Small intestine (tissue), 7 donors: ENCODE measurements around the gene TAOK1. TPM values are rescaled to one million over a fixed set of nuclear protein-coding genes. Genes with fewer than 3 reads are reported as not detected.

Experiments used
- DNase-seq, 2 donors: peaks; one replicate each; pipeline versions ENCODE4 v3.0.0 to v3.0.0-alpha.2; 2013
- FAIRE-seq: peaks from 2 replicates; lab custom pipeline; 2012; peaks lifted over from hg19 to GRCh38; lab: Jason Lieb, UNC
- H3K27ac ChIP-seq, 3 donors: one replicate each; pipeline ENCODE4 v1.5.1; 2013; ENCODE audit warnings: low read length in 2 of 3, mild to moderate bottlenecking in 2 of 3, control low read depth in 1 of 3, inconsistent platforms in 1 of 3, low read depth in 1 of 3, moderate library complexity in 1 of 3
- H3K27me3 ChIP-seq, 3 donors: one replicate each; pipeline ENCODE4 v1.6.1; 2013; ENCODE audit warnings: low read length in 3 of 3, inconsistent platforms in 1 of 3; ENCODE audit not compliant: control insufficient read depth in 3 of 3, insufficient read depth in 3 of 3
- H3K36me3 ChIP-seq, 3 donors: one replicate each; pipeline ENCODE4 v1.6.1; 2013; ENCODE audit warnings: low read length in 3 of 3, inconsistent platforms in 1 of 3, low read depth in 1 of 3, mild to moderate bottlenecking in 1 of 3, moderate library complexity in 1 of 3; ENCODE audit not compliant: control insufficient read depth in 3 of 3, insufficient read depth in 2 of 3
- H3K4me1 ChIP-seq, 3 donors: one replicate each; pipeline ENCODE4 v1.6.1; 2013; ENCODE audit warnings: low read length in 2 of 3, inconsistent platforms in 1 of 3, low read depth in 1 of 3, mild to moderate bottlenecking in 1 of 3, moderate library complexity in 1 of 3; ENCODE audit not compliant: control insufficient read depth in 3 of 3, insufficient read depth in 2 of 3
- H3K4me3 ChIP-seq, 3 donors: one replicate each; pipeline ENCODE4 v1.5.1; 2013; ENCODE audit warnings: low read length in 3 of 3, control low read depth in 1 of 3, inconsistent platforms in 1 of 3, low read depth in 1 of 3, mild to moderate bottlenecking in 1 of 3, moderate library complexity in 1 of 3
- H3K9me3 ChIP-seq, 2 donors: one replicate each; pipeline ENCODE4 v1.6.1; 2013; ENCODE audit warnings: low read depth in 1 of 2, low read length in 1 of 2; ENCODE audit not compliant: control insufficient read depth in 2 of 2, insufficient read depth in 1 of 2
- WGBS, 3 donors: extraction: QIAGEN DNeasy Blood & Tissue Kit; methylation state at CpG; one replicate each; pipeline ENCODE4 v1.1.7; 2013; 5-methylcytosine and 5-hydroxymethylcytosine counted together
- polyA plus RNA-seq, 4 donors: library from polyadenylated mRNA; stranded (reverse) in 3 of 4; unstranded in 1 of 4; fragments of 200-250 nt in 3 of 4; fragments of 120-200 nt in 1 of 4; gene quantifications; one replicate each; pipeline versions ENCODE4 v1.2.1 to v1.2.3, GENCODE V29; 2013
- donor health status: healthy with polysubstance abuse.
- donor health status: control.
- donor health status: control.
- donor health status: Bipolar disorder and iron deficiency.
- donor health status: healthy.

Gene TAOK1
- polyA plus RNA-seq, 4 donors = 4.1 to 18.8 (median 5.9) TPM

- Histone ChIP-seq H3K4me3 (no peak overlapping the region), H3K27ac (no peak overlapping the region), H3K4me1 (peaks cover 0 to 42% (median 9%) of the 10 kb centered on the region in 3 donors), H3K36me3 (peaks cover 0 to 4% (median 0%) of the 10 kb centered on the region in 3 donors), H3K9me3 (no peaks in the 10 kb centered on the region), H3K27me3 (peaks cover 0 to 2% (median 0%) of the 10 kb centered on the region in 3 donors)
- DNase-seq (no peak), FAIRE-seq (no peak)
- WGBS, 3 donors = 89 to 90% (median 90%) methylated on average over 11 of the region's 11 CpGs
Measured at GRCh38 chr17:29594519-29595090, 204.4 kb downstream of the TAOK1 start.

- FAIRE-seq (no peak), DNase-seq (no peak)
- Histone ChIP-seq H3K4me1 (peaks cover 0 to 35% (median 6%) of the 10 kb centered on the region in 3 donors), H3K27me3 (peaks cover 0 to 2% (median 0%) of the 10 kb centered on the region in 3 donors), H3K27ac (no peak overlapping the region), H3K9me3 (no peaks in the 10 kb centered on the region), H3K36me3 (peaks cover 0 to 4% (median 0%) of the 10 kb centered on the region in 3 donors), H3K4me3 (no peak overlapping the region)
- WGBS, 3 donors = 82 to 88% (median 86%) methylated on average over 7 of the region's 7 CpGs
Measured at GRCh38 chr17:29595107-29595942, 205.2 kb downstream of the TAOK1 start.

DNA sequence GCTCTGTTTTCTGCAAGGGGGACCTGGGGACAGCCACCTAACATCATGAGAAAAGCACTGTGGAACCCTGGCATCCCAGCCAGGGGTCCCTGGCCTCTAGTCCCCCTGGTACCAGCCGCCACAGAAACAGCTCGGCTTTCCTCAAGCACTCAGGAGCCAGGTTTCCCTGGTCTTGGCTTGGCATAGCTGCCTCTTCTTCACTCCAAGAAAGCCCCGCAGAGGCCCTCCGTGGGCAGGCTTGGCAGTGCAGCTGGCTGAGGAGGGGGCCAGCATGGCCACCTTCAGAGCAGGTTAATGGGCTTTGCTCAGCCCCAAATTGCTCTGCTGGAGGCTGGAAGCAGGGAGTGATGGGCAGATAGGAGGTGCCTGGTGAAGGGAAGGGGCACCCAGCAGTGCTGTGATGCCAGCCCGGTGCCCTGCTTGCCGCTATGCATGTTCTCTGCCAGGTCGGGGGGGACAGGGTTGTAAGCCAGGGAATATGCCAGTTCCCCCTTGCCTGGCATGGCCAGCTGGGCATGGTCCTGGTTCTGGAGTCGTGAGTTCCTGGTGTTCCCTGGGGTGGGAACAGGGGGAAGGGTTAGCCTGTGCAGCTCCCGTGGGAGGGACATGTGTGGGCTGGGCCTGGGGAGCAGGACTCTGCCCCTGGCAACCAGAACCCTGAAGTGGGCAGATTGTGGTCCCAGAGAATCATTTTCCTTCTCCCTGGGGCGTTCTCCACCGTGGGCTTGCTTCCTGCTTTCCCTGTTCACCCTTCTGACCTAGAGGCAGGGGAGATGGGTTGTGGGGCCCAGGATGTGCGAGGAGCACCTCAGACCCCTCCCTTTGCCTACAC is 206.0 kb downstream of the TAOK1 start:
- FAIRE-seq = no peak
- WGBS, 3 donors = 78 to 85% (median 80%) methylated on average over 12 of the region's 12 CpGs
- H3K27ac ChIP-seq = no peak overlapping the region
- H3K27me3 ChIP-seq = peaks cover 0 to 2% (median 0%) of the 10 kb centered on the region in 3 donors
- DNase-seq = no peak
- no peak overlapping the region for H3K4me3 ChIP-seq
- H3K4me1 ChIP-seq = peaks cover 0 to 27% (median 3%) of the 10 kb centered on the region in 3 donors
- no peaks in the 10 kb centered on the region for H3K9me3 ChIP-seq
- peaks cover 0 to 4% (median 0%) of the 10 kb centered on the region in 3 donors for H3K36me3 ChIP-seq

GRCh38 chr17:29596811-29597210 is 206.6 kb downstream of the TAOK1 start:
- WGBS, 3 donors = 74 to 84% (median 78%) methylated on average over 9 of the region's 9 CpGs
- Histone ChIP-seq H3K4me3 (no peak overlapping the region), H3K36me3 (peaks cover 0 to 4% (median 0%) of the 10 kb centered on the region in 3 donors), H3K4me1 (peaks cover 0 to 21% (median 0%) of the 10 kb centered on the region in 3 donors), H3K9me3 (no peaks in the 10 kb centered on the region), H3K27me3 (peaks cover 0 to 2% (median 0%) of the 10 kb centered on the region in 3 donors), H3K27ac (no peak overlapping the region)
- FAIRE-seq = no peak
- DNase-seq = no peak

DNA sequence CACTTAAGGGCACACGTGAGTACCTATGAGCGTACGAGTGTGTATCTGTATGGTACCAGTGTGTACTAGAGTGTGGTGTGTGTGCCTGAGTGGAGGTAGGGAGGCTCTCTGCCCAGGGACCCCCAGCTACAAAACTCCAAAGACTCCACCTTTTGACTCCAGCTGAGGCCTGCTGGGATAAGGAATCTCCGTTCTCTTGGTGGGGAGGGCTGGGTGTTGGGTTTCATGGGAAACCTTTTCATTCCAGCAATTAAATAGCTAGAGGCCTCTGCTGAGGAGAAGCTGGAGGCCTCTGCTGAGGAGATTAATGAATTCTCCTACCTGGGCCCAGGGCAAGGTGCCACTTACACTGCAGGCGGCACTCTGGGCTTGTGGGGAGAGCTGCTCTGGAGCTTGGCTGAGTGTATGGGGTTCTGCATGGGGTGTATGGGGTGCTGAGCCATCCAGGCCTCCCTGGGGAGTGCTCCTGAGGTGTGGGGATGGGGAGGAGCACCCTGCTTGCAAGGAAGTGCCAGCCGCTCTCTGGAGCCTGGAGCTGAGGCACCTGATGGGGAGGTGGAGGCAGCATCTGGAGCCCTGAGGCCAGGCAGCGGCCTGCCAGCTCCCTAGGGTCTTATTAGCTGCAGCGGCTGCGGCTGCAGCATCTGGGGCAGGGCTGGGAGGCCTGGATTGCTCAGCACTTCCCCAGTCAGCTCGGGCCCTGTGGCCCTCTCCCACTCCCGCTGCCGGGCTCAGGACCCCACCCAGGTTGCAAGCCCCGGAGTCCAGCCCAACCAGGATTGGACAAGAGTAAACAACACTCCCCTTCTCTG is 207.4 kb downstream of the TAOK1 start:
- DNase-seq = no peak
- H3K4me3 ChIP-seq = no peak overlapping the region
- no peak for FAIRE-seq
- H3K27me3 ChIP-seq = peaks cover 0 to 2% (median 0%) of the 10 kb centered on the region in 3 donors
- H3K4me1 ChIP-seq = peaks cover 0 to 14% (median 0%) of the 10 kb centered on the region in 3 donors
- WGBS, 3 donors = 72 to 87% (median 85%) methylated on average over 12 to 13 of the region's 13 CpGs
- H3K9me3 ChIP-seq = no peaks in the 10 kb centered on the region
- no peak overlapping the region for H3K27ac ChIP-seq
- peaks cover 0 to 4% (median 0%) of the 10 kb centered on the region in 3 donors for H3K36me3 ChIP-seq

Other genes starting within 250 kb of the TAOK1 start
- 10 to 100 TPM; 42.9 to 66.9 (median 55.4) TPM for gene MYO18A, start 210.0 kb upstream of the TAOK1 start, polyA plus RNA-seq
- not detected for gene CRYBA1, start 143.5 kb upstream of the TAOK1 start, polyA plus RNA-seq
- gene NUFIP2, start 96.2 kb upstream of the TAOK1 start, polyA plus RNA-seq = 10 to 100 TPM in 1 of 4 donors, 1 to 10 TPM in 3; 5.1 to 34.1 (median 7.5) TPM
- 10 to 100 TPM in 1 of 4 donors, 1 to 10 TPM in 3; 6.5 to 27.0 (median 9.0) TPM for gene ABHD15, start 176.7 kb downstream of the TAOK1 start, polyA plus RNA-seq
- 100 to 1,000 TPM in 2 of 4 donors, 10 to 100 TPM in 2; 66.4 to 326 (median 192) TPM for gene TP53I13, start 178.3 kb downstream of the TAOK1 start, polyA plus RNA-seq
- 10 to 100 TPM; 19.7 to 36.2 (median 25.5) TPM for gene GIT1, start 199.3 kb downstream of the TAOK1 start, polyA plus RNA-seq
- gene ANKRD13B, start 202.8 kb downstream of the TAOK1 start, polyA plus RNA-seq = 1 to 10 TPM in 3 of 4 donors, not detected in 1; 2.5 to 4.0 (median 3.0) TPM
- 1 to 10 TPM in 2 of 4 donors, under 1 TPM in 2; 0.67 to 7.3 (median 1.1) TPM for gene CORO6, start 232.5 kb downstream of the TAOK1 start, polyA plus RNA-seq